T47D (cell line): Measurements from ENCODE around the gene AASDHPPT.
"Not testable (repeated sequence)": the region's sequence is repeated elsewhere in the genome, so short reads cannot be mapped to it uniquely, and the experiment has no call there.

Source experiments
- DNase-seq, 2 experiments: peaks; one replicate each; pipeline versions ENCODE4 v3.0.0 to v3.0.0-alpha.2; 2011 to 2012; ENCODE audit warnings: low read depth in 1 of 2, low spot score in 1 of 2
- JUND ChIP-seq: IDR thresholded peaks from 2 replicates; pipeline ENCODE4 v1.6.1; 2012; ENCODE audit warnings: low read depth
- in situ Hi-C: cut with HindIII; loops from 2 replicates; pipeline ENCODE4 v1.10.0; 2016; ENCODE audit warnings: low sequenced_read_pairs, low pct_unique_long_range_greater_than_20kb

AASDHPPT gene, protein sequence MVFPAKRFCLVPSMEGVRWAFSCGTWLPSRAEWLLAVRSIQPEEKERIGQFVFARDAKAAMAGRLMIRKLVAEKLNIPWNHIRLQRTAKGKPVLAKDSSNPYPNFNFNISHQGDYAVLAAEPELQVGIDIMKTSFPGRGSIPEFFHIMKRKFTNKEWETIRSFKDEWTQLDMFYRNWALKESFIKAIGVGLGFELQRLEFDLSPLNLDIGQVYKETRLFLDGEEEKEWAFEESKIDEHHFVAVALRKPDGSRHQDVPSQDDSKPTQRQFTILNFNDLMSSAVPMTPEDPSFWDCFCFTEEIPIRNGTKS

DNA sequence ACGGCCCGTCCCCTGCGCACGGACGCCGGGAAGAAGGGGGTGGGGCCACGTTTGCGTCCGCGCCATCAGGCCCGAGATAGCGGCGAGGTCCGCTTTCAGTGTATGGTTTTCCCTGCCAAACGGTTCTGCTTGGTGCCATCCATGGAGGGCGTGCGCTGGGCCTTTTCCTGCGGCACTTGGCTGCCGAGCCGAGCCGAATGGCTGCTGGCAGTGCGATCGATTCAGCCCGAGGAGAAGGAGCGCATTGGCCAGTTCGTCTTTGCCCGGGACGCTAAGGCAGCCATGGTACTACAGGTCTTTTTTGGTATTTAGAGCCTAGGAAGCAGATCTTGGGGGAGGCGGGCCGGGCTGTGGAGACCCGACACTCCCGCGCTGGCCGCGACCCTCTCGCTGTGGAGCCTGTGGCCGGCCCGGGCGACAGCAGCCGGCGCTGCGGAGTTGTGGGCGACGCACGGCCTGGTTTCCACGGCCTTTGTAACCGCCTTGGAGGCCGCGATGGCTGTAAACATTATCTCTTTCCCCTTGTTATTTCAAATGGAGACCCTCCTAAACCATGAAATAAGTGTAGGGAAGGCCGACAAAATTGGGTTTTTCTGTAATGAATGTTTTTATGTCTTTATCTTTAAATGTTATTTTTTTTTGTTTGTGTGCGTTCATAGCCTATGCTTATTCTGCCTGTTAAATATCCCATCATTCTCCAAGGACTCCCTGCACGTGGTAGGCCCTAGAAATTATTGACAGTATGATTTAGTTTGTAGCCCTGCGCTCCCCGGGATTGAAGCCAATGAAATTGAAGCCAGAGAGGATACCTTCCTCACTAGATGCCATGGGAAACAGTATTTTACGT, at the start of gene AASDHPPT:
TSS of gene AASDHPPT (plus strand) at position 54 of the 847 bp plus-strand sequence. CDS start at position 103, 49 bp downstream.
- no peak for TF ChIP-seq JUND
- in situ Hi-C loops, result no loop called here
- DNase-seq, result peak in 1 of 2 experiments; percentile 35

DNA sequence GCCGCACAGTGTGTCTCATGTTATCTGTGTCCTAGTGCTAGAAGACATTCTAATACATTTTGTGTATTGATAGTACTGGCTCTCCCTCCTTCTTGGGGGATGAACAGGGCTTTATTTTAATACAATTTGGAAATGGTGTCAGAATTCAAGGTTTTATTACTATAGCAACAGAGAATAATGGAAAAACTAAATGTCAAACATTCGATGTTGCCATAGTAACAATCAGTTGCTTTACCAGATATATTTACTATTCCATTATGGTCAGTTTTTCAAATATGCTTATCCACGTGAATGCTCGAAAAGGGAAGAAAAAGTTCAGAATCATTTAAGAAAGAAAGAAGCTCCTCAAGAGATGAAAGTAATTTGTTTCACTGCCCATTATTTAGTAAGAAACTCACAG, 46.9 kb upstream of the AASDHPPT start:
- no peak for DNase-seq
- no peak for TF ChIP-seq JUND
- in situ Hi-C loops, result no loop called here

DNA sequence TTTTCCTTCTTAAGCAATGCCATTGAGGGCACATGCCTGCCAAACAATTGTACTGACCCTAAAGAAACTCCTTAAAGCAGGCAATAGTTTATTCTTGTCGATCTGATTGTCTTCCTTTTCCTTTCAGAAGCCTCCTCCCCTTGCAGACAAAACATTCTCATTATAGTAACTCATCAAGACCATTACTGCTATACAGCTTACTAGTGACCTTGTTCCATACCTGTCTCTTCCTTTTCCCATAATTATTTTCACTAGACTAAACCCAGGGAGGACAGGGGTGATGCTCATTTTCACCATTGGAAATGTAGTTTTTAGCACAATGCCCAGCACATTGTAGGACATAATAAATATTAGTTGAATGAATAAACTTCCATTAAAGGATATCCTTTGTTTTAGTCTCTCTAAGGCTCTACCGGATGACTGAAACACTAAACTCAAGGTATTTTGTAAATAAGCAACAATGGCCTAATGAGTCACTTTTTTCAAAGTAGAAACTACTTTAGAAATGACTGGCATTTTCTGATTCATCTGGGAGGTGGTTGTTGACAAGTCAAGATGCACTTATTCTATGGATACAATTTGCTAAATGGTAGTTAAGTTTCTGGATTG, 46.2 kb upstream of the AASDHPPT start:
- no peak for DNase-seq
- in situ Hi-C loops, result no loop called here
- TF ChIP-seq JUND, result no peak

DNA sequence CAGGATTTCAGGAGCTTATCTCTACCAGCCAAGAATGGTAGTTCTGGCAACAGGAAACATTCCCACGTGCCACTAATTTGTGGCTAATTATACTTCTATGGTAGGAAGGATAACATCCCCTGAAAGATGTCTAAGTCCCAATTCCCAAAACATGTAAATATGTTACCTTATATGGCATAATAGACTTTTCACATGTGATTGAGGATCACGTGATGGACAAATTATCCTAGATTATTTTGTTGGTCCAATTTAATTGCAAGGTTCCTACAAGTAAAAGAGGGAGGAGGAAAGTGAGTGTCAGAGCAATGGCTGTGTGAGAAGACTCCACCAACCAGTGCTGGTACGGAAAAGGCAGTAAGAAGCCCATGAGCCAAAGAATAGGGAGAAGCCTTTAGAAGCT, 45.5 kb upstream of the AASDHPPT start:
- TF ChIP-seq JUND, result no peak
- DNase-seq, result no peak
- in situ Hi-C loops, result no loop called here

DNA sequence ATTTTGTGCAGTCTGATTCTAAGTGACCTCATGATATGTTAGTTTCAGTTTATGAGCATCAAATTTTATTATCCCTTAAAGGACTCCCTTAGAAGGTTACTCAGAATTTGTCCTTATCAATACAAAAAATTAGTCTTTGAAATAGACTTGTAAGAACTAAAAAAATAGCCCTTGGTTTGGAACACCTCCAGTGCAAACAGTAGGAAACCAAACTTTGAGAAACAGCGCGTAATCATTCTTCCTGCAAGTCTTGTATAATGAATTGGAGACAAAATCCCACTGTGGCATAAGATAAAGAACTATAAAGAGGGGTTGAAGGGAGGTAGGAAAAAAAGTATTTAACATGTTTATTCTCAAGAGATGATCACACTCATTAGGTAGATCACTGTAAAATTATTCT, 44.6 kb upstream of the AASDHPPT start:
- TF ChIP-seq JUND, result no peak
- no peak for DNase-seq
- in situ Hi-C loops, result no loop called here

DNA sequence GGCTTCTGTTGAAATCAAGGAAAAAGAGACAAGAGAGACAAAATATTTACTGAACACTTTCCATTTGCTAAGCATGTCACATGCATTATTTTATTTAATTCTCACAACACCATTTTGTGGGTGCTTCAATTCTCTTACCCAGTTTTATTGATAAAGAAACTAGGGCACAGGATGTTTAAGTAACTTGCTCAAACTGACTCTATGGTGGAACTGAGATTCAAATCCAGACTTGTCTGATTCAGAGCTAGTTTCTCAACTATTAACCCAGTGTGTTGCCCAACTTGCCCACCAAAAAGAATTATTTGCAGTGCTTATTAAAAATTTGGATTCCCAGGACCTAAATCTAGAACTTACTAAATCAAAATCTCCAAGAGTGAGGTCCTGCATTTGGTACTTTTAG, 33.9 kb upstream of the AASDHPPT start:
- DNase-seq, result no peak
- in situ Hi-C loops, result no loop called here
- no peak for TF ChIP-seq JUND

DNA sequence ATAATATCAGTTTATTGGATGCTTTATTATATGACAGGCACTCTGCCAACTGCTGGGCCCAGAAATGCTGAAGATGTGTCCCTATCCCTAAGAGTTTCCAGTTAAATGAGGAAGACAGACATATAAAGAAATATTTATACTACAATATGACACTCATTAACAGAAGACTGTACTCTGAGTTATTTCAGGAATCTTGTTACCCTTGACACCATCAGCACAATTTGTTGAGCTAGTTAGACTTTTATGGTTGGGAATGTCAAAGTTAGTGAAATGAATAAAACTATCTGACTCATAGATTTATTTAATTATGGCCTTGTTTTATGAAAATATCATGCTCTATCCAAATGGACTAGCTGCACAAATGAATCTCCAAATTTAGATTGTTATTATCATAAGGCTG, 29.8 kb upstream of the AASDHPPT start:
- TF ChIP-seq JUND, result no peak
- in situ Hi-C loops, result no loop called here
- no peak for DNase-seq

DNA sequence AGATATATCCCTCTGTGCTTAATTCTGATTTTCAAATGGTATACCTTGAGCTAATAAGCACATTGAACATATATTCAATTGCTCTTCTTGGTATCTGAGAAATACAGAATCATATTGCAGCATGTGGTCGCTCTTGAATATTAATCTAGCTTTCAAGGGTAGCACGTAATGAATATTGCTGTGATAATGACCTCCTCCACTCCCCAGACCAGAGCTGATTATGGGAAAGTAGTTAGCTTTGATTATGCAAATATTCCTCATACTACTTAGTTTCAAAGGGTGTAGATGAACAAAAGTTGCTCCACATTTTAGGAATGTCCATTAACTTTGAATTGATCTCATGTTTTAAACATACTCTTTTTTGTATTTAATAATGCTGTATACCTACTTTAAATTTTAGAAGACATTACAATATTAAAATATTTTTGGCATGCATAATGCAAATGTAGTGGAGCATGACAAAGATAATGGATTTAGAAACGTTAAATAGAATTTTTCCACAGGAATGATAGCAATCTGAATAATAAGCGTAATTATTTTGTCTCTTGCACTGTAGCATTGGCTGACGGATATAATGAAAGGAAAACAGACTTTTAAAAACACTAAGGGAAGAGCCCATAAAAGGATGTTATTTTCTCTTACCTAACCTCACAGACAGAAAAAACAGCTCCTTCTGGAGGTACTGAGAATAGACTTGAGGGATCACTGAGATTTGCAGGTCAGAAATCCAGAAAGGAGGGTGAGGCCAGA, 27.6 kb upstream of the AASDHPPT start:
- in situ Hi-C loops, result no loop called here
- no peak for TF ChIP-seq JUND
- DNase-seq, result no peak

DNA sequence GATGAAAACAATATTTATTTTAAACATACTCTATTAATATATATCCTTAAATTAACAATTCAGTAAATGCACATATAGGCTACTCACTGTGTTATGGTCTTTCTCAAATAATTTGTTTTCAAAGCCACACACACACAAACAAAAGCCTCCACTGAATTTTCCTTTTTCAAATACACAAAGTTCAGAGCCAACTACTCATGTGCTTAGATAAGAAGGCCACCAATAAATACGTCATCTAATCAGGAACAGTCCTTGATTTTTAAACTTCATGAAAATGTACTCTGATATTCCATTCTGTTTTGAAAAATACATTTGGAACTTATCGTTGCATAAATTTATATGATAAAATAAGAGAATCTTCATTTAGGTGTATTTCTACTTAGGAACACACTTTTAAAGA, 26.4 kb upstream of the AASDHPPT start:
- no peak for DNase-seq
- in situ Hi-C loops, result no loop called here
- no peak for TF ChIP-seq JUND

DNA sequence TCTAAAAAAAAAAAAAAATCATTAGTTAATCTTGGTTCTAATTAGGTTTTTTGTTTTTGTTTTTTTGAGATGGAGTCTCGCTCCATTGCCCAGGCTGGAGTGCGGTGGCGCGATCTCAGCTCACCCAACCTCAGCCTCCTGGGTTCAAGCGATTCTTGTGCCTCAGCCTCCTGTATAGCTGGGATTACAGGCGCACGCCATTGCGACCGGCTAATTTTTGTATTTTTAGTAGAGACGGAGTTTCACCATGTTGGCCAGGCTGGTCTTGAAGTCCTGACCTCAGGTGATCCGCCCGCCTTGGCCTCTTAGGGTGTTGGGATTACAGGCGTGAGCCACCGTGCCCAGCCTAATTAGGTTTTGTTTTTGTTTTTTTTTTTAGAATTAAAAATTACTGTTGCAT, 19.1 kb upstream of the AASDHPPT start:
- DNase-seq, in situ Hi-C loops: not testable (repeated sequence)

DNA sequence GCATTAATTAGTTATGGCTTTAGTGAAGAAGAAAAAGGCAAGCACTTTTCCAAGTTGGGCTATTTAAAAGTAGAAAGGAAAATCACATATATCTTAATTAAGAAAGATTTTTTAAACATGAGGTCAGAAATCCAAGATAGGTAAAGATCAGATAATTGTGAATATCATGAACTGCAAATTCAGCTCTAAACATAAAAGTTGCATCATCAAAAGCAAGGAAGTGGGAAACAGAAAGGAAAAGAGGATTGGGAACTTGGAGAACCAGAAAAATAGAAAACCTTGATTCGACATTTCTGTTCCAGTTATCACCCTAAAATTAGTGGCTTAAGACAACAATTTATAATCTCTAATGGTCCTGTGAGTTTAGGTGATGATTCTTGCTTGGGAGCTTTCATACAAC, 17.8 kb upstream of the AASDHPPT start:
- in situ Hi-C loops, result no loop called here
- no peak for DNase-seq
- no peak for TF ChIP-seq JUND

DNA sequence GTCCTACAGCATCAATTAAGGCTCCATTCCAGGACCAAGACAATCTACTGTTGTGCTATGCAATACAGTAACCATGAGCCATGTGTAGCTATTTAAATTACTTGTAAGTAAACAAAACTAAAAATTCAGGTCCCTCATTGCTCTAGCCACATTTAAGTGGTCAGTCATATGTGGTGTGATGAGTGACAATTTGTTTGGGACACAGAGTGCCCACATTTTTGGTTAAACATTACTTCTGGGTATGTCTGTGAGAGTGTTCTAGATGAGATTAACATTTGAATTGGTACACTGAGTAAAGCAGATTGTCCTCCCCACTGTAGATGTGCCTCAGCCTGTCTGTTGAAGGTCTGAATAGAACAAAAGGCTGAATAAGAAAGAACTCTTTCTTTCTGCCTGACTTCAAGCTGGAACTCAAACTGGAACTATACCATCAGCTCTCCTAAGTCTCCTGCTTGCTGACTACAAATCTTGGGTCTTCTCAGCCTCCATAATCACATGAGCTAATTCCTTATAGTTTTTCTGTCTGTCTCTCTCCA, 16.1 kb upstream of the AASDHPPT start:
- in situ Hi-C loops, result no loop called here
- no peak for TF ChIP-seq JUND
- no peak for DNase-seq
